NCI-H774 (cell line): ENCODE data around the gene EPAS1.

ENCODE experiments used
- DNase-seq: peaks from one replicate; lab custom pipeline; 2025; lab: John Stamatoyannopoulos, UW

The EPAS1 gene

DNA sequence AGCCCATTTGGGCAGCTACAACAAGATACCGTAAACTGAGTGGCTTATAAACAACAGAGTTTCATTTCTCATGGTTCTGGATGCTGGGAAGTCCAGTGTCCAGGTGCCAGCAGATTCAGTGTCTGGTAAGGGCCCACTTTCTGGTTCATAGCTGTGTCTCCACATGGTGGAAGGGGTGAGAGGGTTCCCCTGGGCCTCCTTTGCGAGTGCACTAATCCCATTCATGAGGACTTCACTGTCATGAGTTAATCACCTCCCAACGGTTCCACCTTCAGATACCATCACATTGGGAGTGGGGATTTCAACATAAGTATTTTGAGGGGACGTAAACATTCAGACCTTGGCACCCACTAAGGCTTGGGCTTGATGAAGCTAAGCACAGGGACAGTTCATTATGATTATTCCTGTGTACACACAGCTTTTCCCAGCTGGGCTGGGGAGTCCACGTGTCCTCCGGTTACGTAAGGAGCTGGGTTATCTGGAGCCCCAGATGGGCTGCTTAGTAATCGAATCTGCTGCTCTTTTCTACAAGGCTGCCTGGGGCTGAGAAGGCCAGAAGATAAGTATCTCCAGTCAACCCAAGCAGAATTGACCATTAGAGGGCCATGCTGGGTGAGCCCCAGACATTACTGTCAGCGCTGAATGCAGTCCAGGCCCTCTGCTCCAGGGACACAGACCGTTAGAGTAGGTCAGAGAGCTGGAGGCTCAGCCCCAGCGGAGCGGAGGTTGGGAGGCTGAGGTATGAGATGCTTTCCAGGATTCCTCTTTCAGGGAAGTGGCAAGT lies 42.7 kb downstream of the EPAS1 start:
- DNase-seq = no peak

DNA sequence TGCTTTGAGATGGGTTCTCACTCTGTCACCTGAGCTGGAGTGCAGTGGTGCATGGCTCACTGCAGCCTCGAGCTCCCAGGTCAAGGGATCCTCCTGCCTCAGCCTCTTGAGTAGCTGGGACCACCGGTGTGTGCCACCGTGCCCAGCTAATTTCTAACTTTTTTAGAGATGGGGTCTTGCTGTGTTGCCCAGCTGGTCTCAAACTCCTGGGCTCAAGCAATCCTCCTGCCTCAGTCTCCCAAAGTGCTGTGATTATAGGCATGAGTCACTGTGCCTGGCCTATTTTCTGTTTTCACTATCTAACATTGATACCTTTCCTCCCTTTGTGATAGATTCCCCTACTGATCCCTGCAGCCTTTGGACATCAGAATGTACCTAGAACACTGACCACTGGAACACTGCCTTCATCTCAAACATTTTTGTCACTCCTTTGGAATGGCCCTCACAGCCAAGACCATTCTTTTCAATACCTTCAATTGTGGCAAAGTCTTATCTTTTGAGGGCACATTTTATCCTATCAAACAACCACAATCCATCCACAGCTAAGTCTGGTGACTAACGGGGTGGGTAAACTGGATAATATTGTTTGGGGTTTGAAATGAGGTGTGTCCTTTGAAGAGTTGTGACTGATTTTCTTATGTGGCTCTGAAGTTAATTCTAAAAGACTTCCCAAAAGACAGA lies 43.7 kb downstream of the EPAS1 start:
- DNase-seq = no peak

DNA sequence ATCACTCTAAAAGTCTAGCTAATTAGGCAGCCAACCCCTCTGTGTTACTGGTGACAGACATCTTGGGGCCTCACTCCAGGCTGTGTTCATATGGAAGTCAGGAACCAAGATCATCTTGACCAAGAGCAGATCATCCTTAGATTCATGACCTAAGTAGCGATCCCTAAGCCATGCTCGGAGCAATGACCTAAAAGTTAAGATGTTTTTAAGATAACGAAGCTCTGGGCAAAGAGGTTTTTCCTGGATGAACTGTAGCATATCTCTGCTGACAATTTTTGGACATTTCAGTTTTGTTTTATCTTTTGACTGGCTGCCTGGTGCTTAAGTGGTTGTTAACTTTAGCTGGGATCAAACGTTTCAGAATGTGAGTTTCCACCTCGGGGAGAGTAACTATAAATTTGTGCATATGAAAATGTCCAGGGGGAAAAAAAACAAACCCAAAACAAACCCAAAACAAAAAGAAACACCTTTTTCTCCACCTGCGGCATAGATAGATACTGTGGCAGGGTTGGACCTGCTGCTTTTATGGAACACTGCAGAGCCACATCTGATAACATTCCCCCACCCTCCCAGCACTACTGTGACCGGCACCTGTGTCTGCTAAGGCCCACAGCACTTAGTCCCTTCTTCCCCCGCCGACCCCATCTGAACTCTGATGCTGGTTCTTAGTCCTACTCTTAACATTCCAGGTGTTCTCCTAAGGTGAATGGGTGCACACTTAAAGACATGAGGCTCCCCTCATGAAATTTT lies 45.5 kb downstream of the EPAS1 start:
- no peak for DNase-seq

- no peak for DNase-seq
These were observed 47.5 kb downstream of the EPAS1 start for GRCh38 chr2:46344706-46345105.

GRCh38 chr2:46345775-46346174 lies 48.6 kb downstream of the EPAS1 start:
- no peak for DNase-seq

DNA sequence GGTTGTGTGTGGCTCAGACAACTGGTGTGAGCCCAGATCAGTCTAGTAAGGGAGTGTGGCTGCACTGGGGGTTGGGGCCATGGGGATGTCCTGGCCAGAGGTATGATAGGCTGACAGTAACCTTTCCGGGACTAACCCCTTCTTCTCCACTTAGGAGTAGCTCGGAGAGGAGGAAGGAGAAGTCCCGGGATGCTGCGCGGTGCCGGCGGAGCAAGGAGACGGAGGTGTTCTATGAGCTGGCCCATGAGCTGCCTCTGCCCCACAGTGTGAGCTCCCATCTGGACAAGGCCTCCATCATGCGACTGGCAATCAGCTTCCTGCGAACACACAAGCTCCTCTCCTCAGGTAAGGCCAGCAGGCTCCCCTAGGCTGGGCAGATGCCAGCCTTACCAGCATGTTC lies 49.5 kb downstream of the EPAS1 start:
- DNase-seq = no peak

- DNase-seq = no peak
These were observed 50.6 kb downstream of the EPAS1 start for GRCh38 chr2:46347648-46348280.

- no peak for DNase-seq
These were observed 51.9 kb downstream of the EPAS1 start for GRCh38 chr2:46349115-46349547.

GRCh38 chr2:46350029-46350689 lies 53.0 kb downstream of the EPAS1 start:
- DNase-seq = no peak

DNA sequence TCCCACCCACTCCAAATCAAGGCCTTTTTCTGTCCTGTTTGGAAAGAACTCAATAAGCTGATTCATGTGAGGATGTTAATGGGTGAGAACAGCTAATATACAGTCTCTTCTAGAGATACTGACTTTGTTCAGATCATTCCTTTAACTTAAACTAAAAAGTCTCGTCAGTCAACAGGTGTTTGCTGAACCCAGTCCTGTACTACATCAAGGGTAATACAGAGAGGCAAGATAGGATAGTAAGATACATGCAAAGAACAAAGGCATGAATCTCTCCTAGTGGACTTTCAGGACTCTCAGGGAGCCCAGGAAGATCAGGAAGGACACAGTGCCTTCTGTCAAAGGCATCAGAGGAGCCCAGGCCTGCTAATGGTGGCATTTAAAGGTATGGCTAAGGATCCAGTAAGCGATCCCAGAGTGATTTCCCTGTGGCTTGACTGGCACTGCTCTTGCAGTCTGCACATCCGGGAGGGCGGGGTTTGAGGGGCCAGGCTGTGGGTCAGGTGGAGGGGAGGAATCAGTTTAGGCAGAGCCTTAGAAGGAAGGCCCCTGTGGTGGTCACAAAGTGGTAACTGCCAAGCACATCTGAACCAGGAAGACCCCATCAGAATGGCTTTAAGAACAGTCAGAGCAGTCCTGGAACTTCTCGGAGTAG lies 54.0 kb downstream of the EPAS1 start:
- DNase-seq = no peak

DNA sequence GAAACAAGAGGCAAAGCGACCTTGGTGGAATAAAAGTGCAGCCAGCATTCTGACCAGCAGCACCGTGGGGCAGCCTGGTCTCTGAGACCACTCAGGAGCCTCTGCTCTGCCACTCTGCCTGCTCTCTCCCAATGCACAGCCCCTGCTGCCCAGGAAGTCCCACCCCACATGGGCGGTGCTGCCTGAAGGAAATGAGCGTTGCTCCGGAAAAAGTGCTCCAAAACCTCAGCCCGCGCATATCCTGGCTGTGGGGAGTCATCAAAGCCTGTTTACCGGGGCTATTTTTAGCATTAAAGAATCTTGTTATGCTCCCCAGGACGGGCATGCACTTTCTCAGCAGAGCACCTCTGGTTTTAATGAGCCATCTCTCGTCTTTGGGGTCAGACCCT lies 54.5 kb downstream of the EPAS1 start:
- no peak for DNase-seq

DNA sequence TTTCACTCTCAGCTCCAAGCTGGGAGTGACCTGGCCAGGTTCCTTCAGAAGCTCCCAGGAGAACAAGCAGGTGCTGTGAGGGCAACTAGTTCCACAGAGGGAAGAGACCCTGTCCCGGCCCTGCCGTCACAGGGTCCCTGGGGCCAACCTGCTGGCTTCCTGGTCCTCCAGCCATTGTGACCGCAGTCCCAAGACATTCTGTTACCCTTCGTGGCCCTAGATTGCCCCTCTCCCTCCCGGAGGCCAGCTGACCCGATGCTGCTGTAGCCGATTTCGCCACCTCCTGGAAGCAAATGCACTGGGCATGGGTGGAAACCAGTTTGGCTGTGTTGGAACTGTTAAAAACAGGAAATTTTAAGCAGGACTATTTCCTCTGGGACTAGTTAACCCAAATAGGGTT lies 55.4 kb downstream of the EPAS1 start:
- no peak for DNase-seq

GRCh38 chr2:46353509-46353908 lies 56.3 kb downstream of the EPAS1 start:
- no peak for DNase-seq

GRCh38 chr2:46355756-46356155 lies 58.5 kb downstream of the EPAS1 start:
- no peak for DNase-seq

- no peak for DNase-seq
These were observed 59.8 kb downstream of the EPAS1 start for GRCh38 chr2:46356991-46357390.

GRCh38 chr2:46358713-46359112 lies 61.5 kb downstream of the EPAS1 start:
- no peak for DNase-seq

DNA sequence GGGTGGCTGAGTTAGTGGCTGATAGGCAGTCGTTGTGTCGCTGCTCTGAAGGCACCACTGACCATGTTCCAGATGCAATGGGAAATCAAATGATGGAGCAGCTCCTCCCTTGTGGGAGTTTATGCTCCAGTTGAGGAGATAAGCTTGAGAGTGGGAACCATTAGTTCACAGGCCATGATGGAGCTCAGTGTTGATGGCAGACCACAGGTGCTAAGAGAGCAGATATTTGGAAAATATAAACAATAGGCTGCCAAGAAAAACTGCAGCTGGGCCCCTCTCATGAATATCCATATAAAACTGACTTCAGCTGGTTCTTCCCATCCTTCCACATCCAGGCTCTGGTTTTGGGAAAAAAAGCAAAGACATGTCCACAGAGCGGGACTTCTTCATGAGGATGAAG lies 63.1 kb downstream of the EPAS1 start:
- no peak for DNase-seq

- no peak for DNase-seq
These were observed 64.9 kb downstream of the EPAS1 start for GRCh38 chr2:46361920-46362666.

- DNase-seq = no peak
These were observed 65.4 kb downstream of the EPAS1 start for GRCh38 chr2:46362667-46363012.

DNA sequence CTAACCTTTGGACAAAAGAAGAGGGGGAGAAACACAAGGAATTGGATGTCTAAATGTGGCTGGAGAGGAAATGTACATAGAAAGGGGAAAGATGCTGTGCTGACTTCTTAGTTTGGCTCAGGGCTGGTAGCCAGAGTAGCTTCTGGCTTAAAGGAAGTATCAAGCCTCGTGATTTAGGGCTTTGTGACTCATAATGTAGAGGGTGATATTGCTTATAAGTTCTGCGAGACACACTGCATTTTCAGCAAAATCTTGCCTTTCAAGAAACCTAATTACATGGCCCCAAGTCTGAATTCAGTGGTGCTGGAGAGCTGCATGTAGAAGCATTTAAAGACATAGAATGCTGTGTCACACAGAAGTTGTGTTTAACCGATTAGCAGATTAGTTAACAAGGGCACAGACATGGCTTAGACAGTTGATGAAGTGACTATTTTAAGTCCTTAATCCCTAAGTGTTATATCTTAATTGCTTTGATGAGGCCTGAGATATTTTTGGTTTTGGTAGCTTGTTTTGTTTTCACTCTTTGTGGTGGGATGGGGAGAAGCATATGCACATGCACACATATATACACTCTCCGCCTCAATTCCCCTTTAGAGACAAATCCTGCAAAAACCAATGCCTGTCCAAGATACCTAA lies 66.4 kb downstream of the EPAS1 start:
- no peak for DNase-seq
